HG03460 (cell line): ENCODE data around the gene ADGRG6.
"Not testable (repeated sequence)": the region's sequence is repeated elsewhere in the genome, so short reads cannot be mapped to it uniquely, and the experiment has no call there.

Source experiments
- ATAC-seq: cut with Tn5 transposase; IDR thresholded peaks from one replicate; pipeline ENCODE4 v1.9.1; 2021; ENCODE audit not compliant: unreplicated experiment

Gene ADGRG6

GRCh38 chr6:142301651-142302391, at the start of gene ADGRG6:
Gene ADGRG6, plus strand, starts transcription at chr6:142302007. Its CDS starts 323 bp downstream, at chr6:142302330.
- peak; percentile 74 for ATAC-seq

- no peak for ATAC-seq
These were observed 47.3 kb upstream of the ADGRG6 start for GRCh38 chr6:142254513-142254912.

- no peak for ATAC-seq
These were observed 46.0 kb upstream of the ADGRG6 start for GRCh38 chr6:142255785-142256184.

- ATAC-seq = no peak
These were observed 43.5 kb upstream of the ADGRG6 start for GRCh38 chr6:142258305-142258704.

GRCh38 chr6:142258757-142259156, 43.0 kb upstream of the ADGRG6 start:
- ATAC-seq = no peak

GRCh38 chr6:142260748-142261147, 41.1 kb upstream of the ADGRG6 start:
- ATAC-seq = no peak

GRCh38 chr6:142262231-142262630, 39.6 kb upstream of the ADGRG6 start:
- ATAC-seq = no peak

GRCh38 chr6:142265476-142265875, 36.3 kb upstream of the ADGRG6 start:
- no peak for ATAC-seq

GRCh38 chr6:142266060-142266459, 35.7 kb upstream of the ADGRG6 start:
- no peak for ATAC-seq

- no peak for ATAC-seq
These were observed 30.3 kb upstream of the ADGRG6 start for GRCh38 chr6:142271476-142271875.

- ATAC-seq = no peak
These were observed 27.2 kb upstream of the ADGRG6 start for GRCh38 chr6:142274656-142275055.

- ATAC-seq = no peak
These were observed 26.4 kb upstream of the ADGRG6 start for GRCh38 chr6:142275236-142276006.

- no peak for ATAC-seq
These were observed 25.6 kb upstream of the ADGRG6 start for GRCh38 chr6:142276256-142276655.

GRCh38 chr6:142279350-142280180, 22.2 kb upstream of the ADGRG6 start:
- no peak for ATAC-seq

- ATAC-seq = no peak
These were observed 21.5 kb upstream of the ADGRG6 start for GRCh38 chr6:142280265-142280664.

GRCh38 chr6:142280927-142281326, 20.9 kb upstream of the ADGRG6 start:
- no peak for ATAC-seq

GRCh38 chr6:142283138-142283537, 18.7 kb upstream of the ADGRG6 start:
- ATAC-seq = not testable (repeated sequence)

- no peak for ATAC-seq
These were observed 17.4 kb upstream of the ADGRG6 start for GRCh38 chr6:142284419-142284818.

- no peak for ATAC-seq
These were observed 16.3 kb upstream of the ADGRG6 start for GRCh38 chr6:142285235-142286087.

GRCh38 chr6:142286088-142286409, 15.8 kb upstream of the ADGRG6 start:
- no peak for ATAC-seq

- no peak for ATAC-seq
These were observed 12.1 kb upstream of the ADGRG6 start for GRCh38 chr6:142289687-142290086.
